Measurements from ENCODE around the gene FAM200C. TPM values are rescaled to one million over a fixed set of nuclear protein-coding genes. Genes with fewer than 3 reads are reported as not detected.

The FAM200C gene
- total RNA-seq, 6 experiments from 2014 or later, result 0.56 to 1.2 (median 0.95) TPM

GRCh38 chr5:160356550-160357347, 43.1 kb downstream of the FAM200C start:
- H3K4me1 ChIP-seq, result no peaks in the 10 kb centered on the region
- DNase-seq (no peak), ATAC-seq (no peak)
- intact Hi-C loops (cut with DNase I), result no loop called here
- H3K27me3 ChIP-seq, result no peaks in the 10 kb centered on the region
- H3K9me3 ChIP-seq, result no peaks in the 10 kb centered on the region
- H3K27ac ChIP-seq, result no peak overlapping the region
- 42% methylated on average over 5 of the region's 7 CpGs for WGBS (ENCODE audit: insufficient coverage, low coverage, low lambda C conversion rate, missing lambda C conversion rate)
- H3K36me3 ChIP-seq, result no peaks in the 10 kb centered on the region
- no peak overlapping the region for H3K4me3 ChIP-seq
- TF ChIP-seq POLR2A (IDR thresholded peaks at IDR 0.05) (no peak), CTCF (IDR thresholded peaks at IDR 0.05) (no peak)

GRCh38 chr5:160354666-160355065, 45.2 kb downstream of the FAM200C start:
- Histone ChIP-seq H3K27me3 (no peaks in the 10 kb centered on the region), H3K4me3 (no peak overlapping the region), H3K27ac (no peak overlapping the region), H3K4me1 (no peaks in the 10 kb centered on the region), H3K36me3 (no peaks in the 10 kb centered on the region), H3K9me3 (no peaks in the 10 kb centered on the region)
- intact Hi-C loops (cut with DNase I), result no loop called here
- no peak for DNase-seq
- TF ChIP-seq POLR2A (IDR thresholded peaks at IDR 0.05) (no peak), CTCF (IDR thresholded peaks at IDR 0.05) (no peak)
- peak in 1 of 4 donors; percentile 12 for ATAC-seq
- WGBS (ENCODE audit: insufficient coverage, low coverage, low lambda C conversion rate, missing lambda C conversion rate), result 92% methylated on average over 10 of the region's 14 CpGs

- H3K27ac ChIP-seq, result no peak overlapping the region
- TF ChIP-seq POLR2A (IDR thresholded peaks at IDR 0.05) (no peak), CTCF (IDR thresholded peaks at IDR 0.05) (no peak)
- WGBS (ENCODE audit: insufficient coverage, low coverage, low lambda C conversion rate, missing lambda C conversion rate), result 66% methylated on average over 7 of the region's 8 CpGs
- intact Hi-C loops (cut with DNase I), result no loop called here
- DNase-seq (no peak), ATAC-seq (no peak)
- H3K4me1 ChIP-seq, result no peaks in the 10 kb centered on the region
- H3K4me3 ChIP-seq, result no peak overlapping the region
- no peaks in the 10 kb centered on the region for H3K27me3 ChIP-seq
- H3K36me3 ChIP-seq, result no peaks in the 10 kb centered on the region
- no peaks in the 10 kb centered on the region for H3K9me3 ChIP-seq
Observed at GRCh38 chr5:160353379-160353778, 46.5 kb downstream of the FAM200C start.

GRCh38 chr5:160352308-160352707, 47.5 kb downstream of the FAM200C start:
- intact Hi-C loops (cut with DNase I), result no loop called here
- Histone ChIP-seq H3K27ac (no peak overlapping the region), H3K27me3 (no peaks in the 10 kb centered on the region), H3K9me3 (no peaks in the 10 kb centered on the region), H3K36me3 (no peaks in the 10 kb centered on the region), H3K4me1 (no peaks in the 10 kb centered on the region), H3K4me3 (no peak overlapping the region)
- WGBS (ENCODE audit: insufficient coverage, low coverage, low lambda C conversion rate, missing lambda C conversion rate), result 80% methylated on average over 1 of the region's 4 CpGs
- ATAC-seq (no peak), DNase-seq (no peak)
- TF ChIP-seq POLR2A (IDR thresholded peaks at IDR 0.05) (no peak), CTCF (IDR thresholded peaks at IDR 0.05) (no peak)
